ENCODE results near the gene RPL31.
"Not testable (repeated sequence)": the region's sequence is repeated elsewhere in the genome, so short reads cannot be mapped to it uniquely, and the experiment has no call there.

RPL31 gene

GRCh38 chr2:101047075-101047766 lies 45.1 kb downstream of the RPL31 start:
- H3K4me3 ChIP-seq (ENCODE audit: low read depth, low read length), result no peak overlapping the region
- TF ChIP-seq CTCF (IDR thresholded peaks at IDR 0.05; ENCODE audit: low read depth, low read length) (no peak), POLR2A (IDR thresholded peaks at IDR 0.05; ENCODE audit: extremely low read depth, insufficient read length) (no peak), MYC (IDR thresholded peaks at IDR 0.05; ENCODE audit: low read depth, low read length) (no peak), MAX (IDR thresholded peaks at IDR 0.05; ENCODE audit: low read depth, low read length) (no peak)
- DNase-seq (ENCODE audit: low read depth), result no peak

GRCh38 chr2:101047774-101048173 lies 45.7 kb downstream of the RPL31 start:
- no peak overlapping the region for H3K4me3 ChIP-seq (ENCODE audit: low read depth, low read length)
- no peak for DNase-seq (ENCODE audit: low read depth)
- no peak for TF ChIP-seq MYC (IDR thresholded peaks at IDR 0.05; ENCODE audit: low read depth, low read length)
- no peak for TF ChIP-seq MAX (IDR thresholded peaks at IDR 0.05; ENCODE audit: low read depth, low read length)
- TF ChIP-seq CTCF (IDR thresholded peaks at IDR 0.05; ENCODE audit: low read depth, low read length), result no peak
- TF ChIP-seq POLR2A (IDR thresholded peaks at IDR 0.05; ENCODE audit: extremely low read depth, insufficient read length), result no peak

- no peak for DNase-seq (ENCODE audit: low read depth)
- TF ChIP-seq CTCF (IDR thresholded peaks at IDR 0.05; ENCODE audit: low read depth, low read length) (no peak), MYC (IDR thresholded peaks at IDR 0.05; ENCODE audit: low read depth, low read length) (no peak), POLR2A (IDR thresholded peaks at IDR 0.05; ENCODE audit: extremely low read depth, insufficient read length) (no peak)
- no peak overlapping the region for H3K4me3 ChIP-seq (ENCODE audit: low read depth, low read length)
These were observed 46.7 kb downstream of the RPL31 start for GRCh38 chr2:101048756-101049155.

GRCh38 chr2:101050886-101051285 lies 48.8 kb downstream of the RPL31 start:
- H3K4me3 ChIP-seq (ENCODE audit: low read depth, low read length); DNase-seq (ENCODE audit: low read depth): not testable (repeated sequence)

- TF ChIP-seq CTCF (IDR thresholded peaks at IDR 0.05; ENCODE audit: low read depth, low read length), result no peak
- DNase-seq (ENCODE audit: low read depth), result no peak
- no peak overlapping the region for H3K4me3 ChIP-seq (ENCODE audit: low read depth, low read length)
These were observed 50.1 kb downstream of the RPL31 start for GRCh38 chr2:101052147-101052546.

- TF ChIP-seq CTCF (IDR thresholded peaks at IDR 0.05; ENCODE audit: low read depth, low read length) (no peak), MYC (IDR thresholded peaks at IDR 0.05; ENCODE audit: low read depth, low read length) (no peak), MAX (IDR thresholded peaks at IDR 0.05; ENCODE audit: low read depth, low read length) (no peak), POLR2A (IDR thresholded peaks at IDR 0.05; ENCODE audit: extremely low read depth, insufficient read length) (no peak)
These were observed 51.0 kb downstream of the RPL31 start for GRCh38 chr2:101053117-101053516.

More at GRCh38 chr2:101053117-101053516, 51.0 kb downstream of the RPL31 start:
- no peak overlapping the region for H3K4me3 ChIP-seq (ENCODE audit: low read depth, low read length)
- DNase-seq (ENCODE audit: low read depth), result no peak
